ENCODE results near the gene NAV2. TPM values are rescaled to one million over a fixed set of nuclear protein-coding genes. Genes with fewer than 3 reads are reported as not detected.

Gene NAV2
- total and polyA plus RNA-seq, 9 donors: 25.7 to 70.6 (median 46.1) TPM

DNA sequence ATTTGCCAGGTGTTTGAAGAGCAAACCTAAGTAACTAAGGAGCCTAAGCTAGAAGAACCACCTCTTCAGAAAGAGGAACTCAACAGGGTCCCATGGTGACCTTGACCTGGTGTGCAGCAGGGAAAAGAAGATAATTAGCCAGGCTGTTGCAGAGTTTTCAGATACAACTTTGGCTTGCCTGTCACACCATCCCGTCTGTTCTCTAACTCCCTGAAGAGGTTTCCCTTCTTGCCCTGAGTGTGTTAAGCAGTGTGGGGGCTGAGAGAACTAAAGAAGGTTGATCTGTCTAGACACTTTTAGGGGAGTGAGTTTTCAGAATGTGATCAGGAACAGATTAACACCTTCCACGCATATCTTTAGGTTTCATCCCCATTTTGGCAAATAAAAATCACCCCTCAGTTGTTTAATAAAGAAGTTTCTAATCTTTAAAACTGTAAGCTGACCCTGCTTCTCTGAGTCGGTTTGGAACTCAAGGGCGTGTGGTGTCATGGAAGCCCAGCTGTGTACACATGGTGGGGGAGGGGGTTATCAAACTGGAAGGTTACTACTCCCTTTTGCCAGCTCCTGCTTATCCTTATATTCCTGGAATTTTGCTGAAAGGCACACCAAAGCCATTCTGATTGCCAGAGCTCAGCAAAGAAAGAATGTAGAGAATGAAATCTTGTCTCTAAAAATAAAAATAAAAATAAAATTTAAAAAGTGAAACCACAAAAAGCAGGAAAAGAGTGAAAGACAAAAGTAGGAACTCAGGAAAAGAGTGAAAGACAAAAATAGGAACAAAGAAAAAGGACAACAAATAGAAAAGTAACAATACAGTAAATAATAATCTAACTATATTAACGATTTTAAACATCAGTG is 377.4 kb downstream of the NAV2 start:
- Histone ChIP-seq H3K4me3 (ENCODE audit: low read length) (no peak overlapping the region), H3K36me3 (ENCODE audit: control insufficient read depth, insufficient read depth, low read length) (peaks cover 39% of the 10 kb centered on the region), H3K27ac (ENCODE audit: low read length) (no peak overlapping the region), H3K4me1 (ENCODE audit: control insufficient read depth, insufficient read depth, low read length) (peaks cover 2% of the 10 kb centered on the region), H3K9me3 (replicated peaks; ENCODE audit: control insufficient read depth, low read depth, low read length) (no peaks in the 10 kb centered on the region), H3K27me3 (ENCODE audit: control insufficient read depth, insufficient read depth, low read length) (no peaks in the 10 kb centered on the region)
- peak; percentile 21 for DNase-seq
- no CpG with 5 or more reads among the region's 5 CpGs for WGBS (ENCODE audit: insufficient coverage)

DNA sequence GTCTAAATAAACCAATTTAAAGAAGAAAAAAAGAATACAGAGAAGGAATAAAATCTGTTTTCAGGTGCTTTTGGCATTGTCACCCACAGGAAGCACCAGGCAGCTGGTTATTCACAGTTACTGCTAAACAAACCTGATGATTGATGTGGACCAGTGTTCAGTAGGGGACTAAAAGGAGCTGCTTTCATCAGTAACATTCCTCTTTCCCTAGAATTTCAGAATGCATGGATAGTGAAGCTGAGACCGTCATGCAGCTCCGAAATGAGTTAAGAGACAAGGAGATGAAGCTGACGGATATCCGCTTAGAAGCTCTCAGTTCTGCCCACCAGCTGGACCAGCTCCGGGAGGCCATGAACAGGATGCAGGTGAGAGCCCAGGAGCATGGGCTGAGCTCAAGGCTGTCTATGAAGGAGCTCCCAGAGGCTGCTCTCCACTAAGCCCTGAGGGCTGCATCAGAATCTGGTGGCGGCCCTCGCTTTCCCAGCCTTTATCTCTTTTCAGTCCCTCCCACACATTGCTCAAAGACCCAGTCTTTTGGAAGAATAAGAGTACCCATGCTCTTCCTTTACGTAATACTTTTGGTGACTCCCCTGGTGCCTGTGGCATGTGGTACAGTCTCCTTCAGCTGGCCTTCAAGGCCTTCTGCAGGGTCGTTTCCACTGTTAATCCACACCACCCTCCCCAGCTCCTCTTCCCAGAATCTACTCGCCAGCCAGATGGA is 378.2 kb downstream of the NAV2 start:
- no peak for DNase-seq
- Histone ChIP-seq H3K27me3 (ENCODE audit: control insufficient read depth, insufficient read depth, low read length) (no peaks in the 10 kb centered on the region), H3K27ac (ENCODE audit: low read length) (no peak overlapping the region), H3K4me3 (ENCODE audit: low read length) (no peak overlapping the region), H3K36me3 (ENCODE audit: control insufficient read depth, insufficient read depth, low read length) (peaks cover 39% of the 10 kb centered on the region), H3K4me1 (ENCODE audit: control insufficient read depth, insufficient read depth, low read length) (peaks cover 2% of the 10 kb centered on the region), H3K9me3 (replicated peaks; ENCODE audit: control insufficient read depth, low read depth, low read length) (no peaks in the 10 kb centered on the region)
- 77% methylated on average over 8 of the region's 10 CpGs for WGBS (ENCODE audit: insufficient coverage)

DNA sequence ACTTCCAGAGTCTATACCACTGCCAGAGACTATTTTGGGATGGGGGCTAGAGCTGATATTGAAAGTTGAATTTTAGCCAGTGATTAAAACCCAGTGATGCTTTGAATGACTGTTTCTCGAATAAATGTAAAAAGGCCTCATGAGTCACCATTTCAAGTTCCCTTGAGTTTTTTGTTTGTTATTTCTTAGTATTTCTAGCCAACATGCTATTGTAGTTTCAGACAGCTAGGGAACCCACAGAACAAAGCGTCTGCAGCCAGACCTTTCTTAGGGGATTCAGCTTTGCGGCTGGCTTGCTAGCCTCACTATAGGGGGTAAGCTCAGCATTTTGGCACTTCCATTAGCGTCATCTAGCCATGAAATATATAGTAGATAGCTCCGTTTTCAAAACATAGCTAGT is 381.1 kb downstream of the NAV2 start:
- Histone ChIP-seq H3K4me1 (ENCODE audit: control insufficient read depth, insufficient read depth, low read length) (peaks cover 2% of the 10 kb centered on the region), H3K27me3 (ENCODE audit: control insufficient read depth, insufficient read depth, low read length) (no peaks in the 10 kb centered on the region), H3K36me3 (ENCODE audit: control insufficient read depth, insufficient read depth, low read length) (peaks cover 44% of the 10 kb centered on the region), H3K4me3 (ENCODE audit: low read length) (no peak overlapping the region), H3K27ac (ENCODE audit: low read length) (no peak overlapping the region), H3K9me3 (replicated peaks; ENCODE audit: control insufficient read depth, low read depth, low read length) (no peaks in the 10 kb centered on the region)
- no CpG with 5 or more reads among the region's 5 CpGs for WGBS (ENCODE audit: insufficient coverage)
- DNase-seq: no peak

DNA sequence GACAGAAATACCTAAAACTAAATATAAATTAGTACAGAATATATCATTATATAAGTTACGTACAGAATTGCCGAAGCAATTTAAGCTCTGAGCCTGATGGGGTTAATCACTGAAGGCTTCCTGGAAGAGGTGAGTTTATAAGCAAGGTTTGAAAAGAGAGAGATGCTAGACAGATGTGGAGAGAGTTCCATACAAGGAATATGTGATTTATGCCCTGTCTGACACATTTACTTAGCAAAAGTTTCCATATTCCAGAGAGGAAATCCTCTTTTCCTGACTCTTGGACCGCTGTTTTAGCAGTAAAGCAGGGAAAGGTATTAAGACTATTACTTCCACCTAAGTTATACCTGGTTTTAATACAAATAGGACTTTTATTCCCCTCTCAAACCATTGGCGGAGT is 382.6 kb downstream of the NAV2 start:
- Histone ChIP-seq H3K36me3 (ENCODE audit: control insufficient read depth, insufficient read depth, low read length) (peaks cover 47% of the 10 kb centered on the region), H3K27ac (ENCODE audit: low read length) (no peak overlapping the region), H3K9me3 (replicated peaks; ENCODE audit: control insufficient read depth, low read depth, low read length) (no peaks in the 10 kb centered on the region), H3K27me3 (ENCODE audit: control insufficient read depth, insufficient read depth, low read length) (no peaks in the 10 kb centered on the region), H3K4me1 (ENCODE audit: control insufficient read depth, insufficient read depth, low read length) (no peaks in the 10 kb centered on the region), H3K4me3 (ENCODE audit: low read length) (no peak overlapping the region)
- WGBS (ENCODE audit: insufficient coverage): no CpG with 5 or more reads among the region's 4 CpGs
- no peak for DNase-seq

DNA sequence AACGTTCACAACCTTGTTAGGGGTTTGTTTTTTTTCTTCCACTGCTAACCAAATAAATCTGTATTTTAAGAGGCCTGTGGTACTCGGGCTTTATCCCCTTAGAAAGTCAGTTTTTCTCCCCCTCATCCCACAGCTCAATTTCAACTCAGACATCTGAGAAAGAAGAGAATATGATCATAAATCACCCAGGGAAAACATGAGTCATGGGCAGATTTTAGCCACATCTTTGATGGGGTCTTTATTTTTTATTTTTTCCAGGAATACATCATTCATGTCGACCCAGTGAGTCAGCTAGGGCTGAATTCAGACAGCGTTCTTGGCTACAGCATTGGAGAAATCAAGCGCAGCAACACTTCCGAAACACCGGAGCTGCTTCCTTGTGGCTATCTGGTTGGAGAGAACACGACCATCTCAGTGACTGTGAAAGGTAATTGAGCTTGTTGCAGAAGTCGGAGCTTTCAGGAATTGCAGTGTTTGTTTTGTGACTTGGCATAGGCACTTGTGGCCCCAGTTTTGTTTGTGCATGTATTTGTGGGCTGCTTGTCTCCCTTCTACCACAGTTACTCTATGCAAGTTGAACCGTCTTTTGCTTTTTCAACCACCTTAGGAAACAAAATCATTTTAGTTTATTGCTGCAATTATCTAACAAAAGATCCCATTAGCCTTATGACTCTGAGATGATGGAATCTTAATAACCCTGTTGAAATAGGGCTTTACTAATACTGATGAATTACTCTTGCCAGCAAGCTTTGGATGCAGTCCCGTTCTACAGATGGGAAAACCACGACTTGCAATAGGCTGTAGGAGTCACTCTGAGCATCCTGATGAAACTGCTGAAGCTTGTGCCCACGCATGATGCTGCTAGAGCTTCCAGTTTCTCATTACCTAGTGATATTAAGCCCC is 384.9 kb downstream of the NAV2 start:
- Histone ChIP-seq H3K36me3 (ENCODE audit: control insufficient read depth, insufficient read depth, low read length) (peaks cover 43% of the 10 kb centered on the region), H3K4me3 (ENCODE audit: low read length) (no peak overlapping the region)

DNA sequence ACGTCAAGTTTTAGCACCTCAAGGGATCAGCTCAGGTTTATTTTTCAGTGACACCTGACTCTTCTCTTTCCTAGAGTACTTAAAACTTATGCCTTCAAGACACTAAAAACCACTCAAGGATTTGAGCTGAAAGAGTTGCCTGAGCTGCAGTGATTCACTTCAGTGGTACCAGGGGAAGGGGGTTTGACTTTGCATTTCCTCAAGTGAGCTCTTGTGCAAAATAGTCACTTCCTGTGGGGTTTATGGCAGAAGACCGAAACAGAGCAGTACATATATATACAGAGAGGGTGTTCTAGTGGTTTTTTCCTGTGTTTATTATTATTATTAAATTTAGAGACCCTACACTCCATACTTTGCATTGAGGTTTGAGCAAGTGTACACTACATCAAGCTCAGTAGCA is 386.9 kb downstream of the NAV2 start:
- WGBS (ENCODE audit: insufficient coverage): 82% methylated on average over 1 of the region's 2 CpGs
- no peak overlapping the region for H3K27ac ChIP-seq (ENCODE audit: low read length)
- H3K9me3 ChIP-seq (replicated peaks; ENCODE audit: control insufficient read depth, low read depth, low read length): no peaks in the 10 kb centered on the region
- peaks cover 57% of the 10 kb centered on the region for H3K36me3 ChIP-seq (ENCODE audit: control insufficient read depth, insufficient read depth, low read length)
- DNase-seq: no peak
- no peaks in the 10 kb centered on the region for H3K4me1 ChIP-seq (ENCODE audit: control insufficient read depth, insufficient read depth, low read length)
- no peaks in the 10 kb centered on the region for H3K27me3 ChIP-seq (ENCODE audit: control insufficient read depth, insufficient read depth, low read length)
- H3K4me3 ChIP-seq (ENCODE audit: low read length): no peak overlapping the region

More for the DNA sequence above, 384.9 kb downstream of the NAV2 start:
- H3K27ac ChIP-seq (ENCODE audit: low read length): no peak overlapping the region
- WGBS (ENCODE audit: insufficient coverage): 60% methylated on average over 8 of the region's 13 CpGs
- H3K27me3 ChIP-seq (ENCODE audit: control insufficient read depth, insufficient read depth, low read length): no peaks in the 10 kb centered on the region
- peak; percentile 58 for DNase-seq
- no peaks in the 10 kb centered on the region for H3K9me3 ChIP-seq (replicated peaks; ENCODE audit: control insufficient read depth, low read depth, low read length)
- H3K4me1 ChIP-seq (ENCODE audit: control insufficient read depth, insufficient read depth, low read length): no peaks in the 10 kb centered on the region

DNA sequence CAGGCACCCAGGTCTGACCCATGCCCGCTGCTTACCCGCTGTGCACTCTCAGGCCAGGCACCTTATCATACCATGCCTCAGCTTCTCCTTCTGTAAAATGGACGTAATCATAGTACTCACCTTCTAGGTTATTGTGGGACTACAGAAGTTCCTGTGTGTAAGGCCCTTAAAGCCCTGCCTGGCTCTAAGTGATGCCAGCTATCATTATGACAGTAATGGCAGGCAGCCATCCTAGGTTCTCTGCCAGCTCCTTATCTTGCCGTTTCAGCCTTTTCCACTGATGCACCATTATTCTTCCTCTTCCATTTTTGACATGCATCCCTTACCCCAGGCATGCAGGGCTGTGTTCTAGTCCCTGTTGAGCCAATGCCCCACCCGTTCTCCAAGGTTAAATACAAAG is 389.8 kb downstream of the NAV2 start:
- Histone ChIP-seq H3K27me3 (ENCODE audit: control insufficient read depth, insufficient read depth, low read length) (no peaks in the 10 kb centered on the region), H3K4me1 (ENCODE audit: control insufficient read depth, insufficient read depth, low read length) (no peaks in the 10 kb centered on the region), H3K27ac (ENCODE audit: low read length) (no peak overlapping the region), H3K9me3 (replicated peaks; ENCODE audit: control insufficient read depth, low read depth, low read length) (no peaks in the 10 kb centered on the region), H3K4me3 (ENCODE audit: low read length) (no peak overlapping the region), H3K36me3 (ENCODE audit: control insufficient read depth, insufficient read depth, low read length) (peaks cover 54% of the 10 kb centered on the region)
- DNase-seq: no peak
- WGBS (ENCODE audit: insufficient coverage): 94% methylated on average over 3 of the region's 5 CpGs

DNA sequence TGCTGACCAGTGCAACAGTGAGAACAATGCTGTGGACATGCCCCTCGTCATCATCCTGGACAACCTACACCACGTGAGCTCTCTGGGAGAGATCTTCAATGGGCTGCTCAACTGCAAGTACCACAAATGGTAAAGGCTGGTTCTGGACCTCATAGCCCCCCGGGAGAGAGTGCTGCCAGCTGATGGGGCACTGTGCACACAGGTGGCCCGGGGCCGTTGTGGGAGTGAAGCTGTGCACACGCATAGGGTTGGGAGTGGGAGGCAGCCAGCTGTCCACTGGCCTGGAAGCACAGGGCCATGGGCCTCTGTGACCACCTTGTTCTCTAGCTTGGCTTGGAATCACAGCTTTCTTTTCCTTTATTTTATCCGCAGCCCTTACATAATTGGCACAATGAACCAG is 390.6 kb downstream of the NAV2 start:
- no peaks in the 10 kb centered on the region for H3K4me1 ChIP-seq (ENCODE audit: control insufficient read depth, insufficient read depth, low read length)
- WGBS (ENCODE audit: insufficient coverage): 91% methylated on average over 6 of the region's 7 CpGs
- H3K9me3 ChIP-seq (replicated peaks; ENCODE audit: control insufficient read depth, low read depth, low read length): no peaks in the 10 kb centered on the region
- no peak overlapping the region for H3K27ac ChIP-seq (ENCODE audit: low read length)
- no peak for DNase-seq
- H3K27me3 ChIP-seq (ENCODE audit: control insufficient read depth, insufficient read depth, low read length): no peaks in the 10 kb centered on the region
- peaks cover 53% of the 10 kb centered on the region for H3K36me3 ChIP-seq (ENCODE audit: control insufficient read depth, insufficient read depth, low read length)
- no peak overlapping the region for H3K4me3 ChIP-seq (ENCODE audit: low read length)

DNA sequence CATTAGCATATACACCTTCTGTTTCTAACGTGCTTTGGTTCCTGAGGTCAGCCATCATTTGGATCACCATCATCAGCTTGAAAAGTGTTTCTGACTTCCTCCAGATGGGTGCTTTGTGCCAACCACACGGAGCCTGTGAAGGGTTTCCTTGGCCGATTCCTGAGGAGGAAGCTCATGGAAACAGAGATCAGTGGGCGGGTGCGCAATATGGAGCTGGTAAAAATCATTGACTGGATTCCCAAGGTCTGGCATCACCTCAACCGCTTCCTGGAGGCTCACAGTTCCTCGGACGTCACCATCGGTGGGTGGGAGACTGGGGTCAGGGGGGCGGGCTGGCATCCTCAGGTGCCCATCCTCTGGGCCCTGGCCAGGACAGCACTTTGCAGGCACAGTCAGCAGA is 392.8 kb downstream of the NAV2 start:
- DNase-seq: no peak
- Histone ChIP-seq H3K4me1 (ENCODE audit: control insufficient read depth, insufficient read depth, low read length) (no peaks in the 10 kb centered on the region), H3K36me3 (ENCODE audit: control insufficient read depth, insufficient read depth, low read length) (peaks cover 55% of the 10 kb centered on the region), H3K4me3 (ENCODE audit: low read length) (no peak overlapping the region), H3K9me3 (replicated peaks; ENCODE audit: control insufficient read depth, low read depth, low read length) (no peaks in the 10 kb centered on the region), H3K27ac (ENCODE audit: low read length) (no peak overlapping the region), H3K27me3 (ENCODE audit: control insufficient read depth, insufficient read depth, low read length) (no peaks in the 10 kb centered on the region)
- WGBS (ENCODE audit: insufficient coverage): 77% methylated on average over 7 of the region's 10 CpGs
